HEK293 (cell line): ENCODE measurements around the gene RAB1A.

Source experiments
- GLIS2 ChIP-seq: fragments of 450-650 bp; formaldehyde crosslinking; IDR thresholded peaks from 2 replicates; pipeline ENCODE4 v1.5.1; 2016; ENCODE audit warnings: missing biosample characterization, missing genetic modification characterization
- PRDM1 ChIP-seq: fragments of 450-650 bp; formaldehyde crosslinking; IDR thresholded peaks from 2 replicates; pipeline ENCODE4; 2016; ENCODE audit warnings: missing biosample characterization, missing genetic modification characterization
- ZNF24 ChIP-seq: fragments of 450-650 bp; formaldehyde crosslinking; IDR thresholded peaks from 2 replicates; pipeline ENCODE4 v1.5.1; 2016; ENCODE audit warnings: missing biosample characterization, missing genetic modification characterization
- ZNF514 ChIP-seq: fragments of 450-650 bp; formaldehyde crosslinking; IDR thresholded peaks from 2 replicates; pipeline ENCODE4 v1.5.1; 2016; ENCODE audit warnings: missing biosample characterization, missing genetic modification characterization
- ZNF707 ChIP-seq: fragments of 450-650 bp; formaldehyde crosslinking; IDR thresholded peaks from 2 replicates; pipeline ENCODE4 v1.5.1; 2016; ENCODE audit warnings: missing biosample characterization, missing genetic modification characterization
- ZNF747 ChIP-seq: fragments of 450-650 bp; formaldehyde crosslinking; IDR thresholded peaks from 2 replicates; pipeline ENCODE4 v1.5.1; 2016; ENCODE audit warnings: missing biosample characterization, missing genetic modification characterization
- TF ChIP-seq, protein P1 (sequence below): fragments of 450-650 bp; formaldehyde crosslinking; IDR thresholded peaks from 2 replicates; pipeline ENCODE4 v1.5.1; 2016; ENCODE audit warnings: missing biosample characterization, missing genetic modification characterization
- TF ChIP-seq, protein P2 (sequence below): fragments of 450-650 bp; formaldehyde crosslinking; optimal IDR thresholded peaks from 2 replicates; pipeline ENCODE3; 2016; ENCODE audit warnings: missing biosample characterization, mild to moderate bottlenecking, missing genetic modification characterization

DNA sequence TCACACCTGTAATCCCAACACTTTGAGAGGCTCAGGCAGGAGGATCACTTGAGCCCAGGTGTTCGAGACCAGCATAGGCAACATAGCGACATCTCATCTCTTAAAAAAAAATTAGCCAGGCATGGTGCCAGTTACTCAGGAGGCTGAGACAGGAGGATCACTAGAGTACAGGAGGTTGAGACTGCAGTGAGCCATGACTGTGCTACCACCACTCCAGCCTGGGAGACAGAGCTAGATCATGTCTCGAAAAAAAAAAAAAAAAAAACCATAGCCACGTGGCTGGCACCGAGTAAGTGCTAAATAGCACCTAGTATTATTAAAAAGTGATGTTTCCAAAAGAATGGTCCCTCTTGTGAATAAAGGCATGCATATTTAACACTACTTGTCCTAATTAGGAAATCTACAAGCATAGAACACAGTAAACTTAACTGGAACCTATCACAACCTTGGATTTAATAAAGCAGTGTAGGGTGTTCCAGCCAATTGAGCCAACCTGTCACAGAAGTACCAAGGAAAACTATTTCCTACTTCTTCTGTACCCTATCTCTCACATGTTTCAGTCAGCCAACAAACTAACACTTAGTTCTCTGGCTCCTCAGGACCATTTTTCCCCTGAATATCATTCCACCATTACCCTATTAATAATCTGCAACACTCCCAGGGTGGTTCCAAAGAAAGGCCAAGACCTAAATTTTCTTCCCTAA is 8.8 kb downstream of the RAB1A start:
- TF ChIP-seq ZNF707 (tag by site-specific recombination) = no peak
- no peak for TF ChIP-seq GLIS2 (tag by site-specific recombination)
- no peak for TF ChIP-seq PRDM1 (tag by site-specific recombination)
- TF ChIP-seq ZNF747 (tag by site-specific recombination) = no peak
- no peak for TF ChIP-seq ZNF514
- TF ChIP-seq, protein P1, sequence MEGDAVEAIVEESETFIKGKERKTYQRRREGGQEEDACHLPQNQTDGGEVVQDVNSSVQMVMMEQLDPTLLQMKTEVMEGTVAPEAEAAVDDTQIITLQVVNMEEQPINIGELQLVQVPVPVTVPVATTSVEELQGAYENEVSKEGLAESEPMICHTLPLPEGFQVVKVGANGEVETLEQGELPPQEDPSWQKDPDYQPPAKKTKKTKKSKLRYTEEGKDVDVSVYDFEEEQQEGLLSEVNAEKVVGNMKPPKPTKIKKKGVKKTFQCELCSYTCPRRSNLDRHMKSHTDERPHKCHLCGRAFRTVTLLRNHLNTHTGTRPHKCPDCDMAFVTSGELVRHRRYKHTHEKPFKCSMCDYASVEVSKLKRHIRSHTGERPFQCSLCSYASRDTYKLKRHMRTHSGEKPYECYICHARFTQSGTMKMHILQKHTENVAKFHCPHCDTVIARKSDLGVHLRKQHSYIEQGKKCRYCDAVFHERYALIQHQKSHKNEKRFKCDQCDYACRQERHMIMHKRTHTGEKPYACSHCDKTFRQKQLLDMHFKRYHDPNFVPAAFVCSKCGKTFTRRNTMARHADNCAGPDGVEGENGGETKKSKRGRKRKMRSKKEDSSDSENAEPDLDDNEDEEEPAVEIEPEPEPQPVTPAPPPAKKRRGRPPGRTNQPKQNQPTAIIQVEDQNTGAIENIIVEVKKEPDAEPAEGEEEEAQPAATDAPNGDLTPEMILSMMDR (tag by site-specific recombination) = no peak
- TF ChIP-seq ZNF24 (tag by site-specific recombination) = no peak
- TF ChIP-seq, protein P2, sequence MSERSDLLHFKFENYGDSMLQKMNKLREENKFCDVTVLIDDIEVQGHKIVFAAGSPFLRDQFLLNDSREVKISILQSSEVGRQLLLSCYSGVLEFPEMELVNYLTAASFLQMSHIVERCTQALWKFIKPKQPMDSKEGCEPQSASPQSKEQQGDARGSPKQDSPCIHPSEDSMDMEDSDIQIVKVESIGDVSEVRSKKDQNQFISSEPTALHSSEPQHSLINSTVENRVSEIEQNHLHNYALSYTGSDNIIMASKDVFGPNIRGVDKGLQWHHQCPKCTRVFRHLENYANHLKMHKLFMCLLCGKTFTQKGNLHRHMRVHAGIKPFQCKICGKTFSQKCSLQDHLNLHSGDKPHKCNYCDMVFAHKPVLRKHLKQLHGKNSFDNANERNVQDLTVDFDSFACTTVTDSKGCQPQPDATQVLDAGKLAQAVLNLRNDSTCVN (tag by site-specific recombination) = no peak
